Measurements from ENCODE around the gene GRM4. TPM values are rescaled to one million over a fixed set of nuclear protein-coding genes. Genes with fewer than 3 reads are reported as not detected.

Gene GRM4
- total and polyA plus RNA-seq, 9 donors, result under 0.01 to 0.37 (median 0.08) TPM; not detected in 2

DNA sequence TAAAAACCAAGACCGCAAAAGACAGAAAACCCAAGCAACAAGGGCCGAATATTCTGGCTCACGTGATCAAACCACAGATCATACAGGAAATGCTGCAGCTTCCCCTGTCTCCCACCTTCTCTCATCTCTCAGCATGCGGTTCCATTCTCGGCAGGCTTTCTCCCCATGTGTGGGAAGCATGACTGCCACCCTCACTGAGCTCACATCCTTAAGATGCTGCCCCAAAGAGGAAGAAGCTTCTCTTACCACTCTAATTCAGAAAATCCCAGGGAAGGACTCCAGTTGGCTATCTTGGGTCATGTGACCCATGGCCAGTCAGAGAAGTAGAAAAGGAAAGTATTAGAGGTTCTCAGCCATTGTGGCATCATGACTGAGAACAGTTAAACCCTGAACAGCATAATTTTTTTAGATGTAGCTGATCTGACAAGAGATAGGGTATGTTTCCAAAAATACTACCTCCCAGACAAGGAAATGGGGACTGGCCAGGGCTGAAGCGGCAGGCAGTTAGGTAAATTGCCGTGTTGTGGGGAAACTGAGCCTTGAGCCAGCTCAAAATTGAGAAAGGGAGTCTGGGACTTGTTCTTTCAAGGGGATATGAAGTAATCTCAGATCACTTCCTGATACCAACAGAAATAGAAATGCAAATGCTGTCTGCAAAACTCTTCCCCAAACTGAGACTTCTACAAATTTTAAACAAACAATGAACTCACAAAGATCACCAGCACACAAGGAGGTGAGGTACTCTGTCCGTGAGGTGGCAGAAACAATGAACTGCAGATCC is 37.1 kb upstream of the GRM4 start:
- no peaks in the 10 kb centered on the region for H3K9me3 ChIP-seq
- 85 to 90% (median 86%) methylated on average over 8 of the region's 8 CpGs for WGBS, 3 donors
- no peak overlapping the region for H3K4me3 ChIP-seq
- DNase-seq, result no peak
- H3K27ac ChIP-seq, result no peak overlapping the region
- intact Hi-C loops (cut with DNase I), result no loop called here
- H3K36me3 ChIP-seq, result no peaks in the 10 kb centered on the region
- H3K4me1 ChIP-seq (ENCODE audit: insufficient read depth), result no peaks in the 10 kb centered on the region
- no peaks in the 10 kb centered on the region for H3K27me3 ChIP-seq
- TF ChIP-seq CTCF (IDR thresholded peaks at IDR 0.05), result no peak
- no peak for TF ChIP-seq POLR2A (IDR thresholded peaks at IDR 0.05)
- TF ChIP-seq EP300 (IDR thresholded peaks at IDR 0.05), result no peak

GRCh38 chr6:34181908-34182307 is 36.0 kb upstream of the GRM4 start:
- H3K4me3 ChIP-seq, result no peak overlapping the region
- no peaks in the 10 kb centered on the region for H3K4me1 ChIP-seq (ENCODE audit: insufficient read depth)
- DNase-seq, result no peak
- no peaks in the 10 kb centered on the region for H3K9me3 ChIP-seq
- no peaks in the 10 kb centered on the region for H3K36me3 ChIP-seq
- intact Hi-C loops (cut with DNase I), result no loop called here
- 74 to 93% (median 80%) methylated on average over 1 of the region's 1 CpG for WGBS, 3 donors
- TF ChIP-seq EP300 (IDR thresholded peaks at IDR 0.05) (no peak), CTCF (IDR thresholded peaks at IDR 0.05) (no peak)
- no peaks in the 10 kb centered on the region for H3K27me3 ChIP-seq
- no peak overlapping the region for H3K27ac ChIP-seq

GRCh38 chr6:34179106-34179720 is 33.3 kb upstream of the GRM4 start:
- Histone ChIP-seq H3K36me3 (no peaks in the 10 kb centered on the region), H3K27me3 (no peaks in the 10 kb centered on the region), H3K4me1 (ENCODE audit: insufficient read depth) (no peaks in the 10 kb centered on the region), H3K27ac (no peak overlapping the region), H3K4me3 (no peak overlapping the region), H3K9me3 (no peaks in the 10 kb centered on the region)
- TF ChIP-seq EP300 (IDR thresholded peaks at IDR 0.05) (no peak), CTCF (IDR thresholded peaks at IDR 0.05) (no peak), POLR2A (IDR thresholded peaks at IDR 0.05) (no peak)
- intact Hi-C loops (cut with DNase I), result no loop called here
- DNase-seq, result no peak
- WGBS, 3 donors, result 46 to 66% (median 61%) methylated on average over 12 of the region's 12 CpGs

- DNase-seq, result no peak
- WGBS, 3 donors, result 91 to 94% (median 94%) methylated on average over 19 of the region's 19 CpGs
These were observed 32.6 kb upstream of the GRM4 start for GRCh38 chr6:34178357-34179105.

More at GRCh38 chr6:34178357-34179105, 32.6 kb upstream of the GRM4 start:
- H3K4me1 ChIP-seq (ENCODE audit: insufficient read depth), result no peaks in the 10 kb centered on the region
- TF ChIP-seq EP300 (IDR thresholded peaks at IDR 0.05), result no peak
- TF ChIP-seq POLR2A (IDR thresholded peaks at IDR 0.05), result no peak
- no peaks in the 10 kb centered on the region for H3K36me3 ChIP-seq
- H3K4me3 ChIP-seq, result no peak overlapping the region
- no peaks in the 10 kb centered on the region for H3K9me3 ChIP-seq
- intact Hi-C loops (cut with DNase I), result no loop called here
- no peak overlapping the region for H3K27ac ChIP-seq
- no peaks in the 10 kb centered on the region for H3K27me3 ChIP-seq

All from ovary (tissue), 9 donors.